GM21367 (cell line): Measurements from ENCODE around the gene SPSB3.
"Not testable (repeated sequence)": the region's sequence is repeated elsewhere in the genome, so short reads cannot be mapped to it uniquely, and the experiment has no call there.

Experiments used
- ATAC-seq: cut with Tn5 transposase; IDR thresholded peaks from one replicate; pipeline ENCODE4 v1.9.1; 2021; ENCODE audit not compliant: unreplicated experiment

The SPSB3 gene

GRCh38 chr16:1817276-1817589 lies 34.9 kb upstream of the SPSB3 start:
- no peak for ATAC-seq

GRCh38 chr16:1816396-1817275 lies 34.3 kb upstream of the SPSB3 start:
- no peak for ATAC-seq

- ATAC-seq: no peak
Observed at GRCh38 chr16:1815461-1815860, 33.1 kb upstream of the SPSB3 start.

- no peak for ATAC-seq
Observed at GRCh38 chr16:1812732-1813163, 30.4 kb upstream of the SPSB3 start.

GRCh38 chr16:1810536-1810935 lies 28.2 kb upstream of the SPSB3 start:
- no peak for ATAC-seq

GRCh38 chr16:1810106-1810505 lies 27.7 kb upstream of the SPSB3 start:
- ATAC-seq: no peak

- ATAC-seq: no peak
Observed at GRCh38 chr16:1809281-1809801, 27.0 kb upstream of the SPSB3 start.

GRCh38 chr16:1808691-1809090 lies 26.3 kb upstream of the SPSB3 start:
- ATAC-seq: no peak

- ATAC-seq: no peak
Observed at GRCh38 chr16:1807626-1808025, 25.3 kb upstream of the SPSB3 start.

- ATAC-seq: no peak
Observed at GRCh38 chr16:1800701-1801100, 18.3 kb upstream of the SPSB3 start.

- not testable (repeated sequence) for ATAC-seq
Observed at GRCh38 chr16:1799263-1799662, 16.9 kb upstream of the SPSB3 start.

GRCh38 chr16:1794908-1795666 lies 12.7 kb upstream of the SPSB3 start:
- no peak for ATAC-seq

- ATAC-seq: no peak
Observed at GRCh38 chr16:1794221-1794871, 12.0 kb upstream of the SPSB3 start.

GRCh38 chr16:1793578-1794220 lies 11.3 kb upstream of the SPSB3 start, which contains the start of gene IGFALS:
Gene IGFALS, minus strand, starts transcription at chr16:1793705. Its CDS starts 53 bp downstream, at chr16:1793652.
- no peak for ATAC-seq

GRCh38 chr16:1792836-1793577 lies 10.6 kb upstream of the SPSB3 start:
- ATAC-seq: no peak

- ATAC-seq: no peak
Observed at GRCh38 chr16:1791943-1792812, 9.8 kb upstream of the SPSB3 start.

- ATAC-seq: no peak
Observed at GRCh38 chr16:1791256-1791942, 9.0 kb upstream of the SPSB3 start.

GRCh38 chr16:1790611-1791255 lies 8.4 kb upstream of the SPSB3 start:
- no peak for ATAC-seq
